HG02623 (cell line): ENCODE data around the gene MCU.
"Not testable (repeated sequence)": the region's sequence is repeated elsewhere in the genome, so short reads cannot be mapped to it uniquely, and the experiment has no call there.

Experiments
- ATAC-seq: cut with Tn5 transposase; IDR thresholded peaks from one replicate; pipeline ENCODE4 v1.9.1; 2021; ENCODE audit warnings: moderate library complexity; ENCODE audit not compliant: unreplicated experiment

MCU gene

DNA sequence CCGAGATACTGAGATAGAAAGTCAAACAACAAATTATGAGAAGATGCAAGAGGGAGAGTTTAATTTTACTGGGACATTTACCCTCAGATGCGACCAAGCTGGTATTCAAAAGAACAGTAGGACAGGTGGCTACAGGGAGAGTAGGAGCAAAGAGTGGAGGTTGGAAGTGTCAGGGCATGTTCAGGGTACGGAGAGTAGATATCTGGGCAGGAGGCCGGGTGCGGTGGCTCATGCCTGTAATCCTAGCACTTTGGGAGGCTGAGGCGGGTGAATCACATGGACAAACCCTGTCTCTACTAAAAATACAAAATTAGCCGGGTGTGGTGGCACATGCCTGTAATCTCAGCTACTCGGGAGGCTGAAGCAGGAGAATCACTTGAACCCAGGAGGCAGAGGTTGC is 5.5 kb upstream of the MCU start:
- ATAC-seq: not testable (repeated sequence)

GRCh38 chr10:72687035-72687434 is 4.9 kb upstream of the MCU start:
- ATAC-seq: no peak

- no peak for ATAC-seq
Observed at GRCh38 chr10:72688208-72688651, 3.7 kb upstream of the MCU start.

- no peak for ATAC-seq
Observed at GRCh38 chr10:72689660-72690059, 2.3 kb upstream of the MCU start.

- ATAC-seq: no peak
Observed at GRCh38 chr10:72690071-72690755, 1.7 kb upstream of the MCU start.

- no peak for ATAC-seq
Observed at GRCh38 chr10:72691470-72691862, 477 bp upstream of the MCU start.

DNA sequence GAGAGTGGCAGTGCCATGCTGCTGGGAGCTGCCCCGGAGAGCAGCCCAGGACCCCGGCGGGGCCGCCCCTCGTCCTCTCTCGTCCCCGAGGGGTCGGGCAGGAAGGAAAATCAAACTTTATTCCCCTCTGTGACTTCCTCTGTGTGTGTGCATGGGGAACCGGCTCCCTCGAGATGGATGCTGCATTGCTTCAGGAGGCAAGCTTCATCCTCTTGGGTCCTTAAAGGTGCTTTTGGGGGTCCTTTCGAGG is 726 bp downstream of the MCU start:
- no peak for ATAC-seq

DNA sequence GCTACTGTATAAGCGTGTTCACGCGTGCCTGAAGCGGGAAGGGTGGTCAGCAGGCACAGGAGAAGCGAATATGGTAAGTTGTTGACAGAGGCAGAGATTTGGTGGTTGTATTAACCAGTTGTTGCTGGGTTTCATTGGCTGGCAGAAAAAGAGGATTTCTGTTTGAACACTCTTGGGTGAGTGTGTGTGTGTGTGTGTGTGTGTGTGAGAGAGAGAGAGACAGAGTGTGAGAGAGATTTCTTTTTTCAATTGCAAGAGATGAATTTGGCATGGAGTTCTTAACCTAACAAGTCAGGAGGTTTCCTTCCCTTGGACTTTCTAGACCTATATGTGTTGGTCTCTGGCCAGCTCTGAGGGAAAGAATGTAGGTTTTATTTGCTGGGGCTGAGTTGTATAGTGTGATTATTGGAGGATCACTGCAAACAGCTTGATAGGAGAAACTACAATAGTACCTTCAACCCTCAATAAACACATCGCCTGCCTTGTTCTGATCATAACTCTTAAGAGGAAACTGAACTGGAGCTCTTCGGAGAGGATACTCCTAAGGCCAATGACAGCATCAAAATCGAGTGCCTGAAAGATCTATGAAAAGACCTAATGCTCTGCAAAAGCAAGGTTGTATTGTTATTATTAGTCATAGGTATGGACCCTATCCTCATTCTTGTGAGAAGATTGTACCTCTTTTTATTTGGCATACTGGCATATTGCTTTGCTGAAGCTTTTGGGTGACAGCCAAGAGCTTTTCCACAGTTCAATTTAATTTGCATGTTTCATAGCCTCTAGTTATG is 1.2 kb downstream of the MCU start:
- ATAC-seq: no peak

GRCh38 chr10:72694476-72695369 is 2.8 kb downstream of the MCU start:
- ATAC-seq: no peak

DNA sequence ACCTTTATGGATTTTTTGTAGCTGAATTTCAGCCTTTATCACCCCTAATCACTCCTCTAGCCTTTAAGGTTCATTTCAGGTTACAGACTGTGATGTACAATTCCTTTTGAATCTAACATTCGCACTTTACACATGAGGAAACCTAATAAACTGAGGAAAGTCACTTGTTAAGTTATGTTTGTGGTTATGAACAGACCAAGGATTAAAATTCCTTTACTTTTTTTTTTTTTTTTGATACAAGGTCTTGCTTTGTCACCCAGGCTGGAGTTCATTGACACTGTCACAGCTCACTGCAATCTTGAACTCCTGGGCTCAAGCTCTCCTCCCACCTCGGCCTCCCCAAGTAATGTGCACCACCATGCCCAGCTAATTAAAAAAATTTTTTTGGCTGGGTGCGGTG is 3.6 kb downstream of the MCU start:
- ATAC-seq: no peak

GRCh38 chr10:72697716-72698115 is 5.8 kb downstream of the MCU start:
- no peak for ATAC-seq

DNA sequence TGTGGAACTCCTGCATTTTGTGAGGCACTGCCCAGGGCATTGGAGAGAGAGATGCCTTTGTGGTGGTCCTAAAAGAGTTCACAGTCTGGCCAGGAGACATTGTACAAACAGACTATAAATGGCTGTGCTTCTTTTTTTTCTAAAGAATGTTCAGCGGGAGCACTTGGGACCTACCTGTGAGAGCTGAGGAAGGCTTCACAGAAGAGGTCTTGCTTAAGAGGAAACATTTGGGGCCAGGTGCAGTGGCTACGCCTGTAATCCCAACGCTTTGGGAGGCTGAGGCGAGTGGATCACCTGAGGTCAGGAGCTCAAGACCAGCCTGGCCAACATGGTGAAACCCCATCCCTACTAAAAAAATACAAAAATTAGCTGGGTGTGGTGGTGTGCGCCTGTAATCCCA is 10.5 kb downstream of the MCU start:
- ATAC-seq: not testable (repeated sequence)

- no peak for ATAC-seq
Observed at GRCh38 chr10:72702868-72703581, 11.1 kb downstream of the MCU start.

GRCh38 chr10:72704117-72704516 is 12.2 kb downstream of the MCU start:
- ATAC-seq: no peak

GRCh38 chr10:72709041-72709440 is 17.1 kb downstream of the MCU start:
- ATAC-seq: no peak

GRCh38 chr10:72712136-72712535 is 20.2 kb downstream of the MCU start:
- ATAC-seq: no peak

DNA sequence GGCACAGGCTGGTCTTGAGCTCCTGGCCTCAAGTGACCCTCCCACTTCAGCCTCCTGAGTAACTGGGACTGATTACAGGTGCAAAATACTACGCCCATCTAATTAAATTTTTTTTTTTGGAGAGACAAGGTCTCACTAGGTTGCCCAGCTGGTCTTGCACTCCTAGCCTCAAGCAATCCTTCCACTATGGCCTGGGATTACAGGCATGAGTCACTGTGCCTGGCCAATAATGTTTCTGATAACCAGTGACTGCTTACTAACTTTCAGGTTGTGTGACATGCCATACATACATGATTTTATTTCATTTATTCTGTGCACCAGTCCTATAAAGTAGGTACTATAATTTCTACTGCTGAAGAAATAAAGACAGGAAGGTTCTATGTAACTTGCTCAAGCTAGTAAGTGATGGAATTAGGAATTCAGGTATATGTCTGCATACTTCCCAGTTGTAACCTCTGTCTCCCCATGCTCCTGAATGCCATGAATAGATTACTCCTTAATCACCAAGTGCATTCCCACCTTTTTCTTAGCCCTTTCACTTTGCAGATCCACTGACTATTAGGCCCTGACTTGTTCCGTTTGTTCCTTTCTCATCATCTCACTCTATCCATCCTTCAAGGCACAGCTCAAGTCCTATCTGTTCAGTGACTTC is 28.1 kb downstream of the MCU start:
- no peak for ATAC-seq

GRCh38 chr10:72720814-72721660 is 29.1 kb downstream of the MCU start:
- ATAC-seq: no peak

DNA sequence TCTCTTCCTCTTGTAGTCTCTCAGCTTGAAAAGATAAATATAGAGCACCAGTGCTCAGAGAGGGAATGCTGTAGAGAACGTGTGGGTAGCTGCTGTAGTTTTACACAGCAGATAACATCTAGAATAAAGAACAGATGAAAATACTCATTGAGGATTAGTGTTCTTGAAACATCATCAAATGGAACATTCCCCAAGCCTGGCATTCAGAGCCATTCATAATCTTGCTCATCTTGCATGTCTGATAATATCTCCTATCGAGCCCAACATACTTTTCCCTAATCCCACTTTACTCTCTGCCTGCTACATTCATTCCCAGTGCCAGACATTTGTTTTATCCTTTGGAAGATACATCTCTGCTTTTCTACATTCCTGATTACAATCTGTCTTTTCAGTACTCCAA is 35.2 kb downstream of the MCU start:
- ATAC-seq: no peak

DNA sequence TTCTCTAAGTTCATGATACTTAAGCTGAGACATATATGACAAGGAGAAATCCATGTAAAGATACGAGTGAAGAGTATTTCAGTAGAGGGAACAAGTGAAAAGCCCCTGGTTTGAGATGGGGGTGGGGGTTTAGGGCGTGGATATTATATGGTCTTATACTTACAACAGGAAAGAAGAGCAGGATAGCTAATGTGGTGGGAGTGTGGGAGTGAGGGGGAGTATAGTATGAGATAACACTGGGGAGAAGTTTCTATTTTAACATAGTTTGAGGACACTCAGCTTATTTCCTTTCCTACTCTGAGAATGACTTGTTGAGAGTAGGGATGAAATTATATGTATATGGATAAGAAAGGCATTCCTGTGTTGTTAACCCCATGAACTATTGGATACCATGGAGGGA is 36.5 kb downstream of the MCU start:
- no peak for ATAC-seq
